NCI-H1417 treated with DMSO at 0.1 percent for 48 hours (cell line): Measurements from ENCODE around the gene NOL6.

Source experiments
- DNase-seq: peaks from one replicate; lab custom pipeline; 2025; lab: John Stamatoyannopoulos, UW

Gene NOL6

GRCh38 chr9:33453999-33454660 lies 19.6 kb downstream of the NOL6 start:
- no peak for DNase-seq

GRCh38 chr9:33453286-33453860 lies 20.4 kb downstream of the NOL6 start:
- no peak for DNase-seq

GRCh38 chr9:33452828-33453271 lies 20.9 kb downstream of the NOL6 start:
- DNase-seq, result no peak

GRCh38 chr9:33450621-33451146 lies 23.0 kb downstream of the NOL6 start:
- no peak for DNase-seq

GRCh38 chr9:33449715-33450114 lies 24.0 kb downstream of the NOL6 start:
- DNase-seq, result no peak

GRCh38 chr9:33447799-33448553 lies 25.7 kb downstream of the NOL6 start:
- no peak for DNase-seq

GRCh38 chr9:33446946-33447798 lies 26.6 kb downstream of the NOL6 start, which contains the start of gene AQP3:
Gene AQP3, minus strand, starts transcription at chr9:33447593. Its CDS starts 63 bp downstream, at chr9:33447530.
- DNase-seq, result no peak

GRCh38 chr9:33446240-33446945 lies 27.3 kb downstream of the NOL6 start:
- no peak for DNase-seq

- DNase-seq, result no peak
Observed at GRCh38 chr9:33445389-33446239, 28.1 kb downstream of the NOL6 start.

GRCh38 chr9:33443464-33444154 lies 30.1 kb downstream of the NOL6 start:
- no peak for DNase-seq

GRCh38 chr9:33443047-33443446 lies 30.7 kb downstream of the NOL6 start:
- no peak for DNase-seq

GRCh38 chr9:33442125-33442524 lies 31.6 kb downstream of the NOL6 start:
- DNase-seq, result no peak

- no peak for DNase-seq
Observed at GRCh38 chr9:33440609-33441008, 33.1 kb downstream of the NOL6 start.

- no peak for DNase-seq
Observed at GRCh38 chr9:33440204-33440603, 33.5 kb downstream of the NOL6 start.

- DNase-seq, result no peak
Observed at GRCh38 chr9:33439731-33440130, 34.0 kb downstream of the NOL6 start.

GRCh38 chr9:33438926-33439680 lies 34.6 kb downstream of the NOL6 start:
- no peak for DNase-seq

GRCh38 chr9:33437898-33438297 lies 35.8 kb downstream of the NOL6 start:
- no peak for DNase-seq

GRCh38 chr9:33437205-33437604 lies 36.5 kb downstream of the NOL6 start:
- DNase-seq, result no peak

- DNase-seq, result no peak
Observed at GRCh38 chr9:33436445-33436844, 37.3 kb downstream of the NOL6 start.
